Effector CD8-positive, alpha-beta T cell (primary cell): ENCODE data around the gene ARL2.
"Not testable (repeated sequence)": the region's sequence is repeated elsewhere in the genome, so short reads cannot be mapped to it uniquely, and the experiment has no call there.

Source experiments
- DNase-seq: peaks from one replicate; lab custom pipeline; 2025; lab: John Stamatoyannopoulos, UW
- total RNA-seq, 4 experiments: gene quantifications; one replicate each; lab custom pipeline; 2026; lab: John Stamatoyannopoulos, UW

Gene ARL2
- total RNA-seq = 12.5 to 16.8 (median 13.4) reads per million in 4 experiments

DNA sequence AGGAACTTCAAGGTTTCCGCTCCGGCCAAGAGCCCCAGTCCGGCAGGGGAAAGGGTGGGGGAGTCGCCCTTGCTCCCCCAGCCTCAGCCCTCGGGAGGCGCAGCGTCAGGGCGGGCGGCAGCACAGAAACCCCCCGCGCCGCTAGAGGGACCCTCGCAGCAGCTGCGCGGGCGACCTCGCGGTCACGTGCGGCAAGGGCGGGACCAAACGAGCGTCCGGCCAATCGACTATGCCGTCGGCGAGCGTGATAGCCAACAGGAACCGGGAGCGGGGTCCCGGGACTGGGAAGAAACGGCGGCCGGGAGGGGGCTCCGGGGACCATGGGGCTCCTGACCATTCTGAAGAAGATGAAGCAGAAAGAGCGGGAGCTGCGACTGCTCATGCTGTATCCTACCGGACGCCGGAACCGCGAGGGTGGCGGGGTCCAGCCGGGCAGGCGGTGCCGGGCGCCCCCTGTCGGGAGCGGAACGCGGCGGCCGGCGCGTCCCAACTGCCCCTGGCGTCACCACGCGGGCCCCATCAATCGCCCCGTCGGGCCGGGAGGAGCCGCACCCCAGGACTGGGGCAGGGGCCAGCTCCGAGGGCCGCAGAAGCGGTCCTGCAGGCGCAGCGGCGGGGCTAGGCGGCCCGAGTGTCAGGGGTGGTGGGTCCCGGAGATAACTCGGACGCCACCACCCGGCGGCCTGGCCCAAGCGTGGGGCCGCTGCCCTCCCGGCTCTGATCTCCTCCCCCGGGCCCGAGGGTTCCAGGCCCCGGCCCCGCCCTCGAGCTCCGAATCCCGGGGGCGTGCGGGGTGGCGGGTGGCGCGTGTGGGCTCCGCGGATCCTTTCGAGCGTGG is at the start of gene ARL2:
Gene ARL2, plus strand, starts transcription at position 273 of the 838 bp plus-strand sequence. Its CDS starts 48 bp downstream, at position 321.
- DNase-seq = peak; percentile 80

DNA sequence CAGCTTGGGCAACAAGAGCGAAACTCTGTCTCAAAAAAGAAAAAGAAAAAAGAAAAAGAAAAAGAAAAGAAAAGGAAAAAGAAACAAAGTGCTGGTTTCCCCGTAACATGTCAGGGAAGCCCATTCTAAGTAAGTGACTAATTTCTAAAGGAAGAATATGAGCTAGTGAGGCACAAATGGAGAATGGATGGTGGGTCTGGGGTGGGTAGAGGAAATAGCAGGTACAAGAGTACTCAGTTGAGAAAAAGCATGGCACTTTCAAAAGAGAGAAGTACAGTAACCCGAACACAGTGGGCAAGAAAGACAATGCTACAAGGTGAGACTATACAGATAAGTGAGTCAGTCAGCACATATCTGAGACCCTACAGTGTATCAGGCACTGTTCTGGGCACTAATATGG is 46.6 kb upstream of the ARL2 start:
- DNase-seq = no peak

DNA sequence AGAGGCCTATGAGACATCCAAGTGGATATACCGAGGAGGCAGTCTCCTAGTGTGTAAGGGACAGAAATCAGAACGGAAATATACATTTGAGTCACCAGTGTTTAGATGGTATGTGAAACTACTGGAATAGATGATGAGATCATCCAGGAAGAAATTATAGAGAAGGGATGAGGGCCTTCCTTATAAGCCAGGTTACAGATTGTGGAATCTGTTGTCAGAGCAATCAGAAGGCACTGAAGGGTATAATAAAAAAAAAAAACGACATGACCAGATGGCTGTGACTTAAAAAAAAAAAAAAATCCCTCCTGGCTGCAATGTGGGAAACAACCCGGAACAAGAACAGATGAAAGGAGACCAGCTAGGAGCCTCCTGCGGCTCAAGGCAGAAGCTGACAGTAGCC is 44.8 kb upstream of the ARL2 start:
- no peak for DNase-seq

DNA sequence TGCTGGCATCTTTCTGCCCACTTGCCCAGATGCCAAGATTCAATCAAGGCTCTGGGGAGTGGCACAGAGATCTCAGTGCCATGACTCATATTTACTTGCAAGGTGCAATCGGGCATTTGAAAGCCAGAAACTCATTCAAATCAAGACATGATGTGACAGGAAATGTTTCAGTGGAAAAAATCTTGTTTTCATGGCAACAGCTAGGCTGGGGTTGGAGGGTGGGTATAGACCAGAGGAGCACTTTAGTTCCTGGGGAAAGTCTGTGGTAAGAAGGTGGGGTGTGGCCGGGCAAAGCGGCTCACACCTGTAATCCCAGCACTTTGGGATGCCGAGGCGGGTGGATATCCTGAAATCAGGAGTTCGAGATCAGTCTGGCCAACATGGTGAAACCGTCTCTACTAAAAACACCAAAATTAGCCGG is 43.2 kb upstream of the ARL2 start:
- no peak for DNase-seq

DNA sequence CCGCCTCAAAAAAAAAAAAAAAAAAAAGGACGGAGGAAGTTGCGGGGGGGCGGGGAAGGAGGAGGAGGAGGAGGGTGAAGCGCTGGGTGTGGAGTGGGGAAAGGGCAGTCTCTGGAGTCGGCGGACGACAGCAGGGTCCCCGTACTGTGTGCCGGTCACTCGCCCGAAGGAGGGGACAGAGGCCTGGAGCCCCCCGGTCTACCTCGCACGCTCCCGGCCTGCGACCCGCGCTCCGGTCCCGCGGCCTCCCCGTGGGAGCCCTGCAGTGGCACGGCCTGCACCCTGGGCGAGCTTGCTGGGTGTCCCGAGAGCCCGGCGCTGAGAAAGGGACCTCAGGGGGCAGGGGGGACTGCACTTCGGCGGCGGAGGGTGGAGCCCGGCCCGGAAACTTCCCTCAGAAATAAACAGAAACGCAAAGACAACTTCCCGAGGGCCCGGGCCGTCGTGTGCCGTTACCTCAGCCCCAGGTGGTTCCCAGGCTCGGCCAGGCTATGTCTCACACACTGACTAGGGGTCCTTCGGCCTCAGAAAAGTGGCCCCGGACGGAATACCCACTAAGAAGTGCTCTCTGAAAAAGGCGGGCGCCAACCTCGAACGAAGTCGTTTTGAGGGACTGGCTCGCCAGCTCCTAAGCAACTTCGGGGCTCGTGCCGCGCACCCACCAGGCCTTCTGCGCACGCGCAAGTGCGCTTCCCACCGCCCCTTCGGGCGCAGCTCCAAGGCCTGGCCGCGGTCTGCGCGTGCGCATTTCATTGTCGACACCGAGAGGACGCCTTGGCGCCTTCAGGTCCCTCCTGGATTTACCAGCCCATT is 42.3 kb upstream of the ARL2 start, which contains the start of gene MAJIN:
Gene MAJIN, minus strand, starts transcription at position 688 of the 813 bp plus-strand sequence. CDS start 12,703 bp downstream, outside the sequence.
- DNase-seq = peak; percentile 87

DNA sequence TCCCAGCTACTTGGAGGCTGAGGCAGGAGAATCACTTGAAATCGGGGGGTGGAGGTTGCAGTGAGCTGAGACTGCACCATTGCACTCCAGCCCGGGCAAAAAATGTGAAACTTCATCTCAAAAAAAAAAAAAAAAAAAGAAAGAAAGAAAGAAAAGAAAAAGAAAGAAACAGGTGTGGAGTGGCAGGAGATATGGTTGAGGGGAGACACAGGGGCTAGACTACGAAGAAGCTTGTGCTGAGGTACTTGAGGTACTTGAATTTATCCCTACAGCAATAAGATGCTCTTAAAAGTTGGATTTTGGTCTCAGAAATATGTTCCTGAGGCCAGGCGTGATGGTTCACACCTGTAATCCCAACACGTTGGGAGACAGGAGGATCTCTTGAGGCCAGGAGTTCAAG is 39.8 kb upstream of the ARL2 start:
- no peak for DNase-seq

DNA sequence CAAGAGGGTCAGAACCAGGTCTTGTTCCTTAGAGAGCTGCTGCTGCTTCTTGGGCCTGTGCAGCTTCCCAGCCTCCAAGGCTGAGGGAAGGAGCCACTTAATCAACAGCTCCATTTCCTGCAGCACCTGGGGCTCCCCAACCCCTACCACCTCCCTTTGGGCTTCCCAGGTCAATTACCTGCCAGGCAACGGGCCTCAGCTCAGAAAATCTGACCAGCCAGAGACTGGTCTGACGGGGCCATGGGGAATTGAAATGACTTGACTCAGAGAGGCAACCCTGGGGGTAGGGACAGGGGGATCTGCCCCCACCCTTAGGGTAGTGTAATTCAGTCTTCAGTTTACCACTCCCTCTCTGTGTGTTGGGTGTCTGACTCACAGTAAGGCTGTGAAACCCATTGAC is 37.3 kb upstream of the ARL2 start:
- DNase-seq = no peak

DNA sequence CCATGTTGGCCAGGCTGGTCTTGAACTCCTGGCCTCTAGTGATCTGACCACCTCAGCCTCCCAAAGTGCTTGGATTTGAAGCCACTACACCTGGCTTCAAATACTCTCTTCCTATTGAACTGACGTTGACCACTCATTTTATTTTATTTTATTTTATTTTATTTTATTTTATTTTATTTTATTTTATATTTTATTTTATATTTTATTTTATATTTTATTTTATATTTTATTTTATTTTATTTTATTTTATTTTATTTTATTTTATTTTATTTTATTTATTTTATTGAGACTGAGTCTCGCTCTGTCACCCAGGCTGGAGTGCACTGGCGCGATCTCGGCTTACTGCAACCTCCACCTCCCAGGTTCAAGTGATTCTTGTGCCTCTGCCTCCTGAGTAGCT is 30.6 kb upstream of the ARL2 start:
- DNase-seq = not testable (repeated sequence)

DNA sequence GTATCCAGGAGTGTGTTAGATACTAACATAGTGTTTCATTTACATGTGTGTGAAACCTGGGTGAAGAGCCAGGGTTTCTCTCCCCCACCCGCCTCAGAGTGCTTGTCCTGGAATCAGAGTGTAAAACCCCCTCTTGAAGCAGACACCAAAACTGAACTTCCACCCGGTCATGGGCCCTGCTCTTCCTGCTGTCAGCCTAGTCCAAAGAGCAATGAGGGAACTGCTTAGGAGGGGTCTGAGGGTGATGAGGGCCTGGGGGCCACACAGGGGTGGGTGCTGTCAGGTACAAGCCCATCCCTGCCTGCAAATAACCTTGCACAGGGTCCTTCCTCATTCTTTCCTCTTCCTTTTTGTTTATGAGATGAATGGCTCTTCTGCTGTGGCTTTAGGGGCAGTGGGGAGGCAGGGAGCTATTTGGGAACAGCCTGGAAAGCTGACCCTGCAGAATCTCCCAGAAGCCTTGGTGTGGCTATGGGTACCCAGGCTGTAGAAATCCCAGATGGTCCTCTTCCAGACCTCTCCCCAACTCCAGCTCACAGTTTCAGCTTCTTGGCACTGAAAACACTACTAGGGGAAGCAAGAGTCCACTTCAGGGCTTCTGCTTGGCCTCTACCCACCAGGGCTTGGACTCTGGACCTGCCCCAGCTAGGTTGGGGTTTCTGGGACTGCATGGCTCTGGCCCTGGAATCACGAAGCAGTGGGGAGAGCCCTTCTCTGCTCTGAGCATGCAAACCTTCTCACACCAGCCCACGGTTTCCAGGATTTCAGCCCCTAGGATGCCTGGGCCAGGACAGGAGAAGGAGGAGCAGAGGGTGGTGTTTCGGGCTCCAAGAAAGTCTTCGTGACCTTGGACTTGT is 25.7 kb upstream of the ARL2 start:
- no peak for DNase-seq

DNA sequence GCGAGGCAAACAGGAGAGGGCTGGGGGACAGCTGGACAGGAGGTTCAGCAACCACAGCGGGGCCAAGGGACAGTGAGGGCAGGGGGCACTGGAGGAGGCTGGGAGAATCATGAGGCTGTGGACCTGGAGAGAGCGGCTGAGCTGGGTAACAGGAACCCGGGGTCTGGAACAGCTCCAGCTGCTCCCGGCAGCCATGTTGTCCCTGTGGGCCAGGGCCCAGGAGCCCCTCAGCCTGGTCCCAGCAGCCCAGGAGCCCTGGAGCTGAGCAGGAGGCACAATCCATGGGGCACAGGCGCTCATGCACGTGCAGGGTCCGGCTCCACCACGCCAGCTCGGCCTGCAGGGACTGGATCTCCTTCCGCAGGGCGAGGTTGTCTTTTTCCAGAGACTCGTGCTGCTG is 24.5 kb upstream of the ARL2 start:
- DNase-seq = no peak

DNA sequence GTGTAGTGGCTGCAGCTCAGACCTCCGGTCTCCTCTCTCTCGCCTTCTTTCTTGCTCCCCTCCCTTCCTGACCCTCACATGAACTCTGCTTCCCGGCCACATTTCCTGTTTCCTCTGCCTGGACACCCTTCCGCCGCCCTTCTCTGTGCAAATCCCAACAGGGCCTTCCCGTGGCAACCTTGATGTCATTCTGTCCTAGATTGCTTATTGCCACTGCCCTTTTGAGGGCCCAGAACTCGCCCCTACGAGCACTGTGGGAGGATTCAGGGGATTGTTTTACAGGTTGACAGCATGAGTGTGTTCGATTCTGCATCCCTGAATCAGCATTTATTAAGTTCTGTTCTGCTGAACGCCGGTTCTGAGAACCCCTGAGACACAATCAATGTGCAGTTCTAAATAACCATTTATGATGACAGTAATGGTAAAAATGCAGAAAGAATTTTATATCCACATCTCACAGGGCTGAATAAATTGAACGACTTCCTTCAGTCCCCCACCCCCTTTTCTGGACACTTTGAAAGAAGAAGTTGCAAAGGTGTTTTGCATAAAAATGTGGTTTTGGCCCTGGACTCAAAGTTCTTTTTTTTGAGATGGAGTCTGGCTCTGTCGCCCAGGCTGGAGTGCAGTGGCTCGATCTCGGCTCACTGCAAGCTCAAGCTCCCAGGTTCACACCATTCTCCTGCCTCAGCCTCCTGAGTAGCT is 23.6 kb upstream of the ARL2 start:
- no peak for DNase-seq

DNA sequence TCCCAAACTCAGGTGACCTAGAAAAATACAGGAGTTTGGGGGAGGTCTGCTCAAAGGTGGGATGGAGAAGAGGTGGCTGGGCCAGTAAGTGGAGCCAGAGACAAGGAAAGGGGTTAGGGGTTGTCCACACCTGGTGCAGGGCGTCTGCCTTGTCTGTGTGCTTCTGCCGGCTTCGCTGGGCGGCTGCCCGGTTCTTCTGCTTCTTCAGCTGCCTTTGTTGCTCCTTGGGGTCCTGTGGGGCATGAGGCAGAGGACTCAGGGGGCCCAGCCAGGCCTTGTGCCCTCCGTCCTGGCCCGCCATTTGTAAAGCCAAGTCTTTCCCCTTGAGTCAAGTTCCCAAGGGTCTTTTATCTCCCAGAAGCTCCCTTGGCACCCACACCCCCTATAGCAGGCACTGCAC is 19.6 kb upstream of the ARL2 start:
- no peak for DNase-seq

DNA sequence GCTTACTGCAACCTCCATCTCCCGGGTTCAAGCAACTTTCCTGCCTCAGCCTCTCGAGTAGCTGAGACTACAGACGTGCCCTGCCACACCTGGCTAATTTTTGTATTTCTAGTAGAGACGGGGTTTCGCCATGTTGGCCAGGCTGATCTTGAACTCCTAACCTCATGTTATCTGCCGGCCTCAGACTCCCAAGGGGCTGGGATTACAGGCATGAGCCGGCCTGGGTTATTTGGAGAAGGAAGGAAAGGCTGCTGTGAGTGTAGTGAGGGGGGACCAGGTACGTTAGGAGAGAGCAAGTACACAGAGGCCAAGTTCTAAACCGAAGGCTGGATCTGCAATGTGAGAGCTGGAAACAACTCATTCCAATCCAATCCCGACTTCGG is 17.6 kb upstream of the ARL2 start:
- DNase-seq = no peak

DNA sequence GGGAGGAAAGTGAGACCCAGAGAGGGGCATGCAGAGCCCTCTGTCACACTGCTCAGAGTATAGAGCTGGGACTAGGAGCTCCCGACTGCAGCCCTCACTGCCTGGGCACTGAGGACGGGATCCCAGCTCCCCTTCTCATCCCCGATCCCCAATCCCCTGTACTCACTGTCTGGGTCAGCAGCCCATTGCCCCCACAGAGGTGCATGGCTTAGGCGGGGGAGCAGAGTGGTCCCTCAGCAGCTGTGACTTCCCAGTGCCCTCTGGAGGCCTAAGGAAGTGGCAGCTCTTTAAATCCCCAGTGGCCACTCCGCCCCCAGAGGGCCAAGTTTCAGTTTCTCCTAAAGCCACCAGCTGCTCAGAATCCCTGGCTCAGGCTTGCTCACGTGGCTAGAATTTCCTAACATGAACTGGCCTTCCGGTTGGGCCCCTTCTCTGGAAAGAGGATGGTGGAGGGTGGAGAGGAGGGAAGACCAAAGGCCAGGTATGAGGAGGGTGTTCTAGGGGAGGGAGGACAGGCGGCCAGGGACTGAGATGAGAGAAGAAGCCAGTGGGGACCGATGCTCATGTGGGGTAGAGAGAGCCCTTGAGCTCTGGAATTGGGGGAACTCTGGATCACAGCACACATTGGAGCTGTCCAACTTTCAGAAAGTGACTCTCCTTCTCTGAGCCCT is 17.1 kb upstream of the ARL2 start, which contains the start of gene BATF2:
Gene BATF2, minus strand, starts transcription at position 262 of the 671 bp plus-strand sequence. Its CDS starts 57 bp downstream, at position 205.
- DNase-seq = no peak

DNA sequence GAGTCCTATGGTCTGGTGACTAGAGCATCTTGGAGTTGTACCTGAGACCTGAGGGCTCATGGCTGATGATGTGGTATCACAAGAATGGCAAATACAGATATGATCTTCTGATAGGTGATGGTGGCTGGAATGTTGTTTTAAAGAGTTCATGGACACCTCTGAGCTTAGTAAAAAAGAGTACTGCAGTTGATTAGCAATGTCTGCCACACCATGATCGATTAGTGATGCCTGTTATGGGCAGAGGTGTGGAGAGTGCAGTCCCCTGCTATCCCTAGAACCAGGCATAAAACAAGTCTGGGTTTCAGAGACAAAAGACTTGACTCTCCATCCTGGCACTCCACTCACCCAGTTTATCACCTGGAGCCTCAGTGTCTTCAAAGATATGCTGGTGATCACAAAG is 15.8 kb upstream of the ARL2 start:
- no peak for DNase-seq

DNA sequence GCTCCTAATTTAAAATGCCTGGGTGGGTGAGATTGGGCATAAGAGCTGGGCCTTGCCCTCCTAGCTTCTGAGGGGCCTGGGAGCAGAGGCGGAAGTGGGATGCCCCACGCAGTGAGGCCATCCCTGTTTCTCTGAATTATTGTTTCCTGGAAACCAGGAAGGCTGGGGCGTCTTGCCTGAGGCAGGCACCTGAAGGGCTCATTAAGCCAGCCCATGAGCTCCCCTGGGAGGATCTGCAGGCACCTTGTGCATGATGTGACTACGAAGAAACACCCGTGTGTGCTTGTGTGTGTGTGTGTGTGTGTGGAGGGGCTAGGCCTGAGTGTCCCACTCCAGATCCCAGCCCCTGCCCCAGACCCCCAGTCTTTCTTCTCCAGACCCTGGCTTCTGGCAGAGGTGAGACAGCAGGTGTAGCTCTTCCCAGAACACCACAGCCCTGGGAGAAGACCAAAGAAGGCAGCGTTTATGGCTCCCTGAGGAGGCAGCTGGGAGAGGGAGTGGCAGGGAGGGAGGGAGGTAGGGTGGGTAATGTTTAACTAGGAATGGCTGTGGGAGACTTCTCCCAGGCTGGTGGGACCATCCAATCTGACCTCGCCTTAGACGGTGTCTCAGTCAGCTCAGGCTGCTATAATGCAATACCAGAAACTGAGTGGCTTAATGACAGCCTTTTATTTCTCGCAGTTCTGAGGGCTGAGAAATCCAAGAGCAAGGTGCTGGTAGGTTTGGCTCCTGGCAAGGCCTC is 15.1 kb upstream of the ARL2 start:
- DNase-seq = no peak

DNA sequence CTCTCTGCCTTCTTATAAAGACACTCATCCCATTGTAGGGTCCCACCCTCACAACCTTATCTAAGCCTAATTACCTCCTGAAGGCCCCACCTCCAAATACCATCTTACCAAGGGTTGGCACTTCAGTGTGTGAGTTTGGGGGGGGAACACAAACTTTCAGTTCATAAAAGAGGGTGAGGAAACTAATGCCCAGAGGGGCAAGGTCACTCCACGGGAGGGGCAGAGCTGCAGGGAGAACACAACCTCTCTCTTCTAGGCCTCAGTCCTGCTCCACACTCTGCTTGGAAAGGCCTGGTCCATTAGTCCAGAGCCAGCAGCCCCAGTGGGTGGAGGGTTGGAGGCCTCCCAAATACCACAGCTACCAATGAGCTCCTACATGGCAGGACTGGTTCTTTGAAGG is 14.5 kb upstream of the ARL2 start:
- no peak for DNase-seq

DNA sequence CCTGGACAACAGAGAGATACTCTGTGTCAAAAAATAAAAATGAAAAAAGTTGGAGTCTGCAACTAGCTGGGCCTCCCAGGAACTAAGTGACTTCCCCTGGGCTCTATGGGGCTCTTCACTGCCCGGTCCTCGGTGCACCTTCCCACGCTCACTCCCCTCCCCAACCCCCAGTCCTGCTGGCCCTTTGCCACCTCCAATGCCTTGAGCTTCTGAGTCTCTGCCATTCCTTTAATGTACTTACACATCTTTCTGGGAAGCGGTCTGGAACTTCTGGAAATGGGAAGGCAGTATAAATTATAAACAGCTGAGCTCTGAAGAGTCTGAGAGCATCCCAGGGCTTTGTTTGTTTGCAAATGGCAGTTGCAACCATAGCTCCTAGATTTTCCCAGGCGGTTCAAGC is 11.3 kb upstream of the ARL2 start:
- DNase-seq = no peak

DNA sequence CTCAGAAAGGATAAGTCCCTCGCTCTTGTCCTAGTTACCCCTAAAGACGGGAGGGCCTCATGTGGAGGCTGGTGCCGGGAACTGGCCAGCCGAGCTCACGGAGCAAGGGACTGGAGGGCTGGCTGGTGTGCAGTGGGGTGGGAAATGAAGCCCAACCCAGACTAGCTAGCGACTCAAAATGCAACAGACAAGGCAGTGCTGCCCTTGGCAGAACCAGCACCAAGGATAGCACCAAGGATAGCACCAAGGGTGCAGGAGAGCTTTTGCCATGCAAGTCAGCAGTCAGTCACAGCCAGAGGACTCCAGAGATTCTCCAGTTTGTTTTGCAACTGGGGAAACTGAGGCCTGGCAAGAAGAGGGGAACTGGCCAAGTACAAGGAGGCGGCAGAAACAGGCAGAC is 10.7 kb upstream of the ARL2 start:
- DNase-seq = no peak

DNA sequence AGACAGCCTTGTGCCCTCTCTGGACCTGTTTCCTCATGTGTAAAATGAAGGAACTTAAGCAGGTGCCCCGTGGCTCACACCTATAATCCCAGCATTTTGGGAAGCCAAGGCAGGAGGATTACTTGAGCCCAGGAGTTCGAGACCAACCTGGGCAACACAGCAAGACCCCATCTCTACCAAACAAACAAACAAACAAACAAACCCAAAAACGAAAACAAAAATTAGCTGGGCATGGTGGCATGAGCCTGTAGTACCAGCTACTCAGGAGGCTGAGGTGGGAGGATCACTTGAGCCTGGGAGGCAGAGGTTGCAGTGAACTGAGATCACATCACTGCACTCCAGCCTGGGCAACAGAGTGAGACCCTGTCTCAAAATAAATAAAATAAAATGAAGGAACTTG is 10.0 kb upstream of the ARL2 start:
- DNase-seq = not testable (repeated sequence)
